Chondrocyte (in vitro differentiated cells): ENCODE data around the gene TPO. TPM values are rescaled to one million over a fixed set of nuclear protein-coding genes. Genes with fewer than 3 reads are reported as not detected.

Source experiments
- DNase-seq: peaks from one replicate; pipeline ENCODE4 v3.0.0; 2021; ENCODE audit warnings: mixed read lengths, low spot score
- H3K27ac Mint-ChIP-seq: one replicate; pipeline ENCODE4 v1.8.0; 2021; ENCODE audit warnings: mild to moderate bottlenecking, moderate library complexity, mixed read lengths; ENCODE audit not compliant: unreplicated experiment
- H3K27me3 Mint-ChIP-seq: 2 replicates; pipeline ENCODE4 v1.8.0; 2021; ENCODE audit warnings: low read depth, mixed read lengths
- H3K36me3 Mint-ChIP-seq: 2 replicates; pipeline ENCODE4 v1.8.0; 2021; ENCODE audit warnings: low read depth, mixed read lengths
- H3K4me1 Mint-ChIP-seq: 2 replicates; pipeline ENCODE4 v1.8.0; 2021; ENCODE audit warnings: low read depth, mild to moderate bottlenecking, mixed read lengths
- H3K4me3 Mint-ChIP-seq: one replicate; pipeline ENCODE4 v1.8.0; 2021; ENCODE audit warnings: mild to moderate bottlenecking, moderate library complexity, mixed read lengths; ENCODE audit not compliant: unreplicated experiment
- H3K9me3 Mint-ChIP-seq: 2 replicates; pipeline ENCODE4 v1.8.0; 2021; ENCODE audit warnings: low read depth, mixed read lengths
- total RNA-seq: library from RNA; stranded (reverse); gene quantifications from 3 replicates; pipeline ENCODE4 v1.2.1, GENCODE V29; 2021
- TF ChIP-seq, protein P1 (sequence below): fragments of 200-600 bp; sonication (generic); IDR thresholded peaks from 2 replicates; pipeline ENCODE4 v1.5.0; 2021; ENCODE audit warnings: antibody characterized with exemption, mild to moderate bottlenecking, moderate library complexity

TPO gene
- total RNA-seq, 1 donor from 2014 or later: not detected

DNA sequence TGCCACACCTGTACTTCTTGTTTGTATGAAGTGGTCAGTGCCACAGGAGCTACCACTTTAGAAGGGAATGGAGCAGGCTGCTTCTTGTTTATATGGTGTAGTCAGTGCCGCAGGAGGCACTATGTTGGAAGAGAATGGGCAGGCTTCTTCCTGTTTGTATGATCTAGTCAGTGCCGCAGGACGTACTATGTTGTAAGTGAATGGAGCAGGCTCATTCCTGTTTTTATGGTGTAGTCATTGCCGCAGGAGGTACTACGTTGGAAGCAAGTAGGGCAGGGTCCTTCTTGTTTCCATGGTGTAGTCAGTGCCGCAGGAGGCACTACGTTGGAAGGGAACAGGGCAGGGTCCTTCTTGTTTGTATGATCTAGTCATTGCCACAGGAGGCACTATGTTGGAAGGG lies 27.3 kb downstream of the TPO start:
- H3K36me3 Mint-ChIP-seq: no peaks in the 10 kb centered on the region
- TF ChIP-seq, protein P1, sequence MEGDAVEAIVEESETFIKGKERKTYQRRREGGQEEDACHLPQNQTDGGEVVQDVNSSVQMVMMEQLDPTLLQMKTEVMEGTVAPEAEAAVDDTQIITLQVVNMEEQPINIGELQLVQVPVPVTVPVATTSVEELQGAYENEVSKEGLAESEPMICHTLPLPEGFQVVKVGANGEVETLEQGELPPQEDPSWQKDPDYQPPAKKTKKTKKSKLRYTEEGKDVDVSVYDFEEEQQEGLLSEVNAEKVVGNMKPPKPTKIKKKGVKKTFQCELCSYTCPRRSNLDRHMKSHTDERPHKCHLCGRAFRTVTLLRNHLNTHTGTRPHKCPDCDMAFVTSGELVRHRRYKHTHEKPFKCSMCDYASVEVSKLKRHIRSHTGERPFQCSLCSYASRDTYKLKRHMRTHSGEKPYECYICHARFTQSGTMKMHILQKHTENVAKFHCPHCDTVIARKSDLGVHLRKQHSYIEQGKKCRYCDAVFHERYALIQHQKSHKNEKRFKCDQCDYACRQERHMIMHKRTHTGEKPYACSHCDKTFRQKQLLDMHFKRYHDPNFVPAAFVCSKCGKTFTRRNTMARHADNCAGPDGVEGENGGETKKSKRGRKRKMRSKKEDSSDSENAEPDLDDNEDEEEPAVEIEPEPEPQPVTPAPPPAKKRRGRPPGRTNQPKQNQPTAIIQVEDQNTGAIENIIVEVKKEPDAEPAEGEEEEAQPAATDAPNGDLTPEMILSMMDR: no peak
- peaks cover 2% of the 10 kb centered on the region for H3K9me3 Mint-ChIP-seq
- peaks cover 3% of the 10 kb centered on the region for H3K27me3 Mint-ChIP-seq
- H3K27ac Mint-ChIP-seq: no peak overlapping the region
- H3K4me1 Mint-ChIP-seq: no peaks in the 10 kb centered on the region
- H3K4me3 Mint-ChIP-seq: no peak overlapping the region
- DNase-seq: no peak

DNA sequence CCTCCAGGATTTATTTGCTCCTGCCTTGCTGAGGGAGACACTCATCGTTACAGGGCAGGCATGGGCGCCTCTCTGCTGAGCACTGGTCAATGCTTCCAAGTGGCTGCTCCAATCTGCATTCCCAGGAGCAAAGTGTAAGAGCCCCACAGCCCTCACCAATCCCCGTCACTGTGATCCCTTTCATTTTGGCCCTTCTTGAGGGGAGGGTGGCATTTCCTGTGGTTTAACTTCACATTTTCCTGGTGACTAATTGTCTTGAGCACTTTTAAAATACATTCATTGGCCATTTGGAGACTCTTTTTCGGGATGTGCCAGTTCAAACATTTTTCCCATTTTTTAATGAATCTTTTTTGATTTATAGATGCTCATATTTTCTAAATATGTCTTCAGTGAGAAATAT lies 33.0 kb downstream of the TPO start:
- Mint-ChIP-seq H3K4me3 (no peak overlapping the region), H3K4me1 (no peaks in the 10 kb centered on the region), H3K27ac (no peak overlapping the region), H3K9me3 (peaks cover 2% of the 10 kb centered on the region), H3K27me3 (peaks cover 24% of the 10 kb centered on the region), H3K36me3 (no peaks in the 10 kb centered on the region)
- DNase-seq: no peak
- TF ChIP-seq, protein P1: no peak

DNA sequence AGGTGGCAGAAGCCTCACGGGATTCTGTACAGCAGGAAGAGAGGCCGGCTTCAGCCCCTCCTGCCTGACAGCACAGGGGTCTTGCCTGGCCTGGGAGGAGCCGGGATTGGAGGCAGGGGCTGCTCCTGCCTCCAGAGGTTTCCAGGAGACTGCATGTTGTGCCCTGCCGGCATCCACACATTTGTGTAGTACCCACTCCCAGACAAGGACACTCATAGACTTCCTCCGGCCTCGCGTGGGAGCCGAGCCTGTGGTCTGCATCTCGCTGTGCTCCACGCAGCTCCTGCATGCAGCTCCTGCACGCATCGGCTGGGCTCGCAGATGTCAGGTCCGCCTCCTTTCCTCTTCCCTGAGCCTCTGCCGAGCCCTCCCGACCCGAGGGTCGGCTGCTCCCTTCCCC lies 34.7 kb downstream of the TPO start:
- Mint-ChIP-seq H3K27me3 (peaks cover 24% of the 10 kb centered on the region), H3K9me3 (no peaks in the 10 kb centered on the region), H3K27ac (no peak overlapping the region), H3K36me3 (no peaks in the 10 kb centered on the region), H3K4me3 (no peak overlapping the region), H3K4me1 (no peaks in the 10 kb centered on the region)
- no peak for DNase-seq
- TF ChIP-seq, protein P1: no peak

DNA sequence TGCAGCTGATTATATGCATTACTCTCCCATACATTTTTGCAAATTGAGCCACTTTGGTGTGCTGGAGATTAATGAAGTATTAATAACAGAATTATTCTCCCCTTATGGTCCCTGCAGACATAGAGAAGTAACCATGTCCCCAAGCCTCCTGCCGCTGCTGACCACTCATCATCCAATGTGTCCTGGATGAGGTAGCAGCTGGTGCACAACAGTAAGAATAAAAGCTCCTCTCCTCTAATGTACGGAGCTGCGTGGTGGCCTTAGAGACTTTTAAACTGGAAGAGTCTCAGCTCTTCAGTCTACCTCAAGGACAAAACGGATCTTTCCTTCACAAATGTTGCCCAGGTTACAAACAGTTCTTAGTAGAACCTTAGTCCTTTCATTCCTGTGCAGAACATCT lies 37.7 kb downstream of the TPO start:
- Mint-ChIP-seq H3K9me3 (peaks cover 4% of the 10 kb centered on the region), H3K27ac (no peak overlapping the region), H3K4me3 (no peak overlapping the region), H3K27me3 (peaks cover 24% of the 10 kb centered on the region), H3K4me1 (no peaks in the 10 kb centered on the region), H3K36me3 (no peaks in the 10 kb centered on the region)
- TF ChIP-seq, protein P1: no peak
- no peak for DNase-seq

DNA sequence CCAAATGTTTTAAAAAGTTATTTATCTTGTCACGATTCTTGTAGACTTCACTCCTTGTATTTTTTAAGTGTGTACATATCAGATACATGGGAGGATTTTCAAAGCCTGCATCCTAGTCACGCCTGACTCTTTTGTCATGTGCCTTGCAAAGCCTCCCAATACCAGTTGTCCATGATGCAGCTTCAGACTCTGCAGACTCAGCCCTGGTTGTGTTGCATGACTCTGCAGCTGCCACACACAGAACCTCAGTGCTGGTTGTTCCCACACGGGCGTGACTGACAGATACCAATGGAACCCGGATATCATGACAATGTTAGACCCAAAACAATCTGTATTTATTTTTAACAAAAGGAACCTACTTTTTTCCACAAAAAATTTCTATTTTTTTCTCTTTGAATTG lies 38.2 kb downstream of the TPO start:
- TF ChIP-seq, protein P1: no peak
- no peak overlapping the region for H3K27ac Mint-ChIP-seq
- no peaks in the 10 kb centered on the region for H3K4me1 Mint-ChIP-seq
- H3K4me3 Mint-ChIP-seq: no peak overlapping the region
- DNase-seq: no peak
- peaks cover 24% of the 10 kb centered on the region for H3K27me3 Mint-ChIP-seq
- no peaks in the 10 kb centered on the region for H3K36me3 Mint-ChIP-seq
- H3K9me3 Mint-ChIP-seq: peaks cover 4% of the 10 kb centered on the region
